Tibial nerve (tissue), 4 donors: ENCODE measurements around the gene UBN2.
"Not testable (repeated sequence)": the region's sequence is repeated elsewhere in the genome, so short reads cannot be mapped to it uniquely, and the experiment has no call there.

Experiments
- CTCF ChIP-seq, 5 experiments: fragments of 200-600 bp in 3 of 5; fragments of 450-650 bp in 2 of 5; sonication (generic) in 3 of 5; IDR thresholded peaks; one replicate each; pipeline ENCODE4 v1.5.1; 2016 to 2019; ENCODE audit warnings: antibody characterized with exemption in 5 of 5, mild to moderate bottlenecking in 3 of 5, moderate library complexity in 2 of 5
- EP300 ChIP-seq, 2 donors: sonication (generic); formaldehyde crosslinking; IDR thresholded peaks; one replicate each; pipeline ENCODE4 v1.6.1; 2017; ENCODE audit warnings: antibody characterized with exemption in 2 of 2, mild to moderate bottlenecking in 1 of 2
- POLR2A ChIP-seq, 2 donors: fragments of 450-650 bp; IDR thresholded peaks; one replicate each; pipeline ENCODE4 v1.6.1; 2017; ENCODE audit warnings: antibody characterized with exemption in 2 of 2, mild to moderate bottlenecking in 2 of 2, moderate library complexity in 2 of 2

GRCh38 chr7:139333443-139333842 lies 102.4 kb downstream of the UBN2 start:
- TF ChIP-seq CTCF, POLR2A, EP300 (IDR thresholded peaks at IDR 0.05): not testable (repeated sequence)
